H9 (cell line): ENCODE results near the gene TMTC2. TPM values are rescaled to one million over a fixed set of nuclear protein-coding genes. Genes with fewer than 3 reads are reported as not detected.

Source experiments
- DNase-seq: peaks from one replicate; pipeline ENCODE4 v3.0.0-alpha.2; 2017
- H2AFZ ChIP-seq: one replicate; pipeline ENCODE4 v1.6.1; 2013; ENCODE audit warnings: mild to moderate bottlenecking, low read length, control low read depth, moderate library complexity
- H2AK5ac ChIP-seq: 2 replicates; pipeline ENCODE4 v1.6.1; 2013; ENCODE audit warnings: low read length, control low read depth, mixed read lengths; ENCODE audit not compliant: insufficient read length
- H2BK120ac ChIP-seq: one replicate; pipeline ENCODE4 v1.6.1; 2013; ENCODE audit warnings: low read depth, mild to moderate bottlenecking, low read length, control low read depth, inconsistent platforms; ENCODE audit not compliant: poor library complexity, severe bottlenecking
- H2BK12ac ChIP-seq: 2 replicates; pipeline ENCODE4 v1.6.1; 2013; ENCODE audit warnings: low read length, control low read depth, mixed read lengths, low read depth; ENCODE audit not compliant: insufficient read length
- H2BK15ac ChIP-seq: 2 replicates; pipeline ENCODE4 v1.6.1; 2013; ENCODE audit warnings: low read depth, low read length, control low read depth
- H2BK20ac ChIP-seq: one replicate; pipeline ENCODE4 v1.6.1; 2013; ENCODE audit warnings: low read depth, mild to moderate bottlenecking, low read length, control low read depth, inconsistent platforms; ENCODE audit not compliant: poor library complexity, severe bottlenecking
- H2BK5ac ChIP-seq: 2 replicates; pipeline ENCODE4 v1.6.1; 2013; ENCODE audit warnings: low read length, control low read depth, mixed read lengths; ENCODE audit not compliant: insufficient read length
- H3K14ac ChIP-seq: 2 replicates; pipeline ENCODE4 v1.6.1; 2013; ENCODE audit warnings: low read length, control low read depth; ENCODE audit not compliant: insufficient read depth
- H3K18ac ChIP-seq: 2 replicates; pipeline ENCODE4 v1.6.1; 2013; ENCODE audit warnings: low read depth, mild to moderate bottlenecking, mixed read lengths, low read length, control low read depth; ENCODE audit not compliant: insufficient read length
- H3K23ac ChIP-seq: 2 replicates; pipeline ENCODE4 v1.6.1; 2013; ENCODE audit warnings: low read length, control low read depth, mixed read lengths, low read depth; ENCODE audit not compliant: insufficient read length
- H3K23me2 ChIP-seq: 2 replicates; pipeline ENCODE4 v1.6.1; 2013; ENCODE audit warnings: low read depth, mild to moderate bottlenecking, mixed read lengths, low read length, control low read depth; ENCODE audit not compliant: insufficient read length, poor library complexity, severe bottlenecking
- H3K27ac ChIP-seq: 2 replicates; pipeline ENCODE4 v1.5.1; 2013; ENCODE audit warnings: low read length, control low read depth, mixed read lengths, low read depth; ENCODE audit not compliant: insufficient read length
- H3K27me3 ChIP-seq: 2 replicates; pipeline ENCODE4 v1.6.1; 2013; ENCODE audit warnings: low read length, control low read depth, inconsistent platforms; ENCODE audit not compliant: insufficient read depth
- H3K4ac ChIP-seq: 2 replicates; pipeline ENCODE4 v1.6.1; 2013; ENCODE audit warnings: low read depth, mild to moderate bottlenecking, control low read depth, inconsistent platforms, low read length, moderate library complexity
- H3K4me1 ChIP-seq: 2 replicates; pipeline ENCODE4 v1.6.1; 2013; ENCODE audit warnings: low read length, control low read depth, inconsistent platforms; ENCODE audit not compliant: insufficient read depth
- H3K4me2 ChIP-seq: 2 replicates; pipeline ENCODE4 v1.6.1; 2013; ENCODE audit warnings: low read length, control low read depth, mixed read lengths; ENCODE audit not compliant: insufficient read length, insufficient read depth
- H3K56ac ChIP-seq: 2 replicates; pipeline ENCODE4 v1.6.1; 2013; ENCODE audit warnings: low read depth, mild to moderate bottlenecking, mixed read lengths, low read length, control low read depth; ENCODE audit not compliant: insufficient read length
- H3K79me1 ChIP-seq: 2 replicates; pipeline ENCODE4 v1.6.1; 2013; ENCODE audit warnings: low read depth, mild to moderate bottlenecking, moderate library complexity, low read length, control low read depth, inconsistent platforms; ENCODE audit not compliant: insufficient read depth, poor library complexity, severe bottlenecking
- H3K79me2 ChIP-seq: 2 replicates; pipeline ENCODE4 v1.6.1; 2013; ENCODE audit warnings: low read length, control low read depth, inconsistent platforms; ENCODE audit not compliant: insufficient read depth
- H3K9ac ChIP-seq: 2 replicates; pipeline ENCODE4 v1.6.1; 2013; ENCODE audit warnings: low read length, control low read depth, mixed read lengths; ENCODE audit not compliant: insufficient read length; ENCODE audit errors: extremely low read depth
- H3K9me3 ChIP-seq: one replicate; pipeline ENCODE4 v1.6.1; 2013; ENCODE audit warnings: low read depth, low read length, inconsistent platforms; ENCODE audit not compliant: control insufficient read depth
- H3T11ph ChIP-seq: one replicate; pipeline ENCODE4 v1.6.1; 2013; ENCODE audit warnings: mild to moderate bottlenecking, low read length, control low read depth, inconsistent platforms
- H4K20me1 ChIP-seq: one replicate; pipeline ENCODE4 v1.6.1; 2013; ENCODE audit not compliant: control insufficient read depth, insufficient read length, insufficient read depth
- H4K5ac ChIP-seq: 2 replicates; pipeline ENCODE4 v1.6.1; 2013; ENCODE audit warnings: low read depth, mild to moderate bottlenecking, mixed read lengths, low read length, control low read depth; ENCODE audit not compliant: insufficient read length
- H4K8ac ChIP-seq: replicated peaks from 2 replicates; pipeline ENCODE4 v1.6.1; 2013; ENCODE audit warnings: low read length, control low read depth, mixed read lengths, low read depth; ENCODE audit not compliant: insufficient read length
- H4K91ac ChIP-seq: 2 replicates; pipeline ENCODE4 v1.6.1; 2013; ENCODE audit warnings: low read depth, mild to moderate bottlenecking, moderate library complexity, mixed read lengths, low read length, control low read depth; ENCODE audit not compliant: insufficient read length
- H3K27ac Mint-ChIP-seq, 3 experiments: 2 replicates in 2 of 3; 3 replicates in 1 of 3; pipeline ENCODE4 v1.8.0; 2020 to 2021; ENCODE audit warnings: mixed read lengths in 3 of 3, mild to moderate bottlenecking in 1 of 3, moderate library complexity in 1 of 3
- H3K27me3 Mint-ChIP-seq: 2 replicates; pipeline ENCODE4 v1.8.0; 2021; ENCODE audit warnings: low read depth, mild to moderate bottlenecking, moderate library complexity, mixed read lengths
- H3K36me3 Mint-ChIP-seq, 3 experiments: 2 replicates in 2 of 3; 3 replicates in 1 of 3; pipeline ENCODE4 v1.8.0; 2020 to 2021; ENCODE audit warnings: low read depth in 3 of 3, mixed read lengths in 3 of 3; ENCODE audit not compliant: insufficient read depth in 1 of 3
- H3K4me1 Mint-ChIP-seq, 2 experiments: 2 replicates each; pipeline ENCODE4 v1.8.0; 2020; ENCODE audit warnings: mixed read lengths in 2 of 2
- H3K4me3 Mint-ChIP-seq, 2 experiments: 2 replicates in 1 of 2; 3 replicates in 1 of 2; pipeline ENCODE4 v1.8.0; 2020 to 2021; ENCODE audit warnings: mild to moderate bottlenecking in 2 of 2, mixed read lengths in 2 of 2, moderate library complexity in 1 of 2
- H3K9me3 Mint-ChIP-seq, 2 experiments: 2 replicates in 1 of 2; 3 replicates in 1 of 2; pipeline ENCODE4 v1.8.0; 2020; ENCODE audit warnings: mild to moderate bottlenecking in 2 of 2, mixed read lengths in 2 of 2, moderate library complexity in 1 of 2
- CTCF ChIP-seq: fragments of 200-600 bp; sonication (generic); conservative IDR thresholded peaks from 3 replicates; pipeline ENCODE4 v1.8.0; 2021; ENCODE audit warnings: antibody characterized with exemption, mild to moderate bottlenecking
- total RNA-seq: library from RNA; stranded (reverse); gene quantifications from 2 replicates; pipeline ENCODE4 v1.2.1, GENCODE V29; 2021

The TMTC2 gene
- total RNA-seq, 1 experiment from 2014 or later = 3.1 TPM

GRCh38 chr12:82788594-82788993, 101.9 kb downstream of the TMTC2 start:
- H3K4ac ChIP-seq = no peak overlapping the region
- Mint-ChIP-seq H3K4me1 (peaks cover 20 to 35% of the 10 kb centered on the region in 2 experiments), H3K36me3 (no peaks in the 10 kb centered on the region), H3K27me3 (no peaks in the 10 kb centered on the region), H3K4me3 (no peak overlapping the region), H3K9me3 (no peaks in the 10 kb centered on the region), H3K27ac (0 out of 7 replicates have a peak overlapping the region, but pooled peaks of 1 of the 3 experiments have one; percentile 5)
- no peaks in the 10 kb centered on the region for H3K79me1 ChIP-seq
- TF ChIP-seq CTCF = no peak
- no peak overlapping the region for H2BK12ac ChIP-seq
- no peak overlapping the region for H2AFZ ChIP-seq
- H2AK5ac ChIP-seq = no peak overlapping the region
- H2BK15ac ChIP-seq = no peak overlapping the region
- no peak for DNase-seq
- H2BK20ac ChIP-seq = no peak overlapping the region
- no peak overlapping the region for H3K23ac ChIP-seq
- no peak overlapping the region for H3K9ac ChIP-seq
- no peak overlapping the region for H3K27ac ChIP-seq
- H3T11ph ChIP-seq = no peak overlapping the region
- H4K5ac ChIP-seq = no peak overlapping the region
- no peaks in the 10 kb centered on the region for H3K27me3 ChIP-seq
- no peaks in the 10 kb centered on the region for H4K20me1 ChIP-seq
- no peak overlapping the region for H3K4me2 ChIP-seq
- no peaks in the 10 kb centered on the region; the same call in 1 of the 2 replicates for H3K4me1 ChIP-seq
- H3K18ac ChIP-seq = no peak overlapping the region
- no peak overlapping the region for H4K91ac ChIP-seq
- H3K23me2 ChIP-seq = no peaks in the 10 kb centered on the region
- H4K8ac ChIP-seq = no peak overlapping the region
- no peak overlapping the region for H2BK120ac ChIP-seq
- H3K9me3 ChIP-seq = no peaks in the 10 kb centered on the region
- H3K79me2 ChIP-seq = no peaks in the 10 kb centered on the region
- no peak overlapping the region for H2BK5ac ChIP-seq
- no peak overlapping the region for H3K14ac ChIP-seq
- H3K56ac ChIP-seq = no peak overlapping the region
